HG03159 (cell line): ENCODE measurements around the gene GPR87.
A peak's percentile ranks its signal among the peaks of the same experiment; 100 is the strongest.

Experiments used
- ATAC-seq: cut with Tn5 transposase; IDR thresholded peaks from one replicate; pipeline ENCODE4 v1.9.1; 2021; ENCODE audit warnings: mild to moderate bottlenecking, moderate library complexity; ENCODE audit not compliant: unreplicated experiment

Gene GPR87, protein sequence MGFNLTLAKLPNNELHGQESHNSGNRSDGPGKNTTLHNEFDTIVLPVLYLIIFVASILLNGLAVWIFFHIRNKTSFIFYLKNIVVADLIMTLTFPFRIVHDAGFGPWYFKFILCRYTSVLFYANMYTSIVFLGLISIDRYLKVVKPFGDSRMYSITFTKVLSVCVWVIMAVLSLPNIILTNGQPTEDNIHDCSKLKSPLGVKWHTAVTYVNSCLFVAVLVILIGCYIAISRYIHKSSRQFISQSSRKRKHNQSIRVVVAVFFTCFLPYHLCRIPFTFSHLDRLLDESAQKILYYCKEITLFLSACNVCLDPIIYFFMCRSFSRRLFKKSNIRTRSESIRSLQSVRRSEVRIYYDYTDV

GRCh38 chr3:151316267-151316991, at the start of gene GPR87:
Gene GPR87 (minus strand): TSS chr3:151316820. CDS start chr3:151300100, 16,720 bp downstream.
- no peak for ATAC-seq

GRCh38 chr3:151362751-151363174, 46.1 kb upstream of the GPR87 start:
- no peak for ATAC-seq

DNA sequence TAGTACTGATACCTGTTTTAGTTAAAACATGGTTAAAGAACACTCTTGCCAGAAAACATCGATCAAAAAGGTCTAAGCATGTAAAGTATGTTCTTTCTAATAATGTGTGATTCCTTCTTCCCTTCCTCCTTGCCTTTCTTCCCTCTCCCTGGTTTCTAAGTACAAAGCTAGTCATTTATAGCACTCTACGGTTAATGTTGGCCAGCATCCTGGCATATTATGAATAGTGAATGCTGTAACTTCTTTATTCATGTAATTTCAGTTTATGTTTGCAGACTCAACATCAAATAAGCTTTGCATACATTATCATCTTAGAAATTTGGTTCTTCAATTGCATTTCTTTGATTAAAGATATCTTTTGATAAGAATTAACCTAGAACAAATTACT, 40.8 kb upstream of the GPR87 start:
- no peak for ATAC-seq

DNA sequence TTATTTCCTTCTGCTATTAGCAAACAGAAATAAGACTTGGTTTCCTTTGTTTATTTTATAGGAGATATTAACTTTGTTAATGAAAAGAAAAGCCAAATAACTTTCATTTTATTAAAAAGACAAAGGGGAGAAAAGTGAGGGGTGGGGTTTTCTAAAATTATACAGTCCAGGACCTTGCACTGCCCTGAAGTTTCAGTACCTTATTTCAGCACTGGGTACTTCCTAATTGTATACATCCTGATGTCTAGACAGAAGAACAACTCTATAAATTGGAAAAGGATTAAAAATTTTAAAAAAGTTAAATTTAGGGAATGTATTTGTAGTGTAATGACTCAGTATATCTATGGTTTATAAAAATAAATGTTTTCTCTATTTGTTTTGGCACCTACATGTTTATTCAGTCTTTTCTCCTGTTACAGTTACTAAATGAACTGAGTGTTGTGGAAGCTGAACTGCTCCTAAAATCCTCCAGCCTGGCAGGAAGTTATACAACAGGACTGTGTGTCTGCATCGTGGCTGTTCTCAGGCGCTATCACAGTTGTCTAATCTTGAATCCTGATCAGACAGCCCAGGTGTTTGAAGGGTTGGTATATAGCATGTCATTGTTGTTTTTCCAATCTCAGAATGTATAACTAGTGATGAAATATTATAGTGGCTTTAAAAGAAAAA, 40.3 kb upstream of the GPR87 start:
- no peak for ATAC-seq

DNA sequence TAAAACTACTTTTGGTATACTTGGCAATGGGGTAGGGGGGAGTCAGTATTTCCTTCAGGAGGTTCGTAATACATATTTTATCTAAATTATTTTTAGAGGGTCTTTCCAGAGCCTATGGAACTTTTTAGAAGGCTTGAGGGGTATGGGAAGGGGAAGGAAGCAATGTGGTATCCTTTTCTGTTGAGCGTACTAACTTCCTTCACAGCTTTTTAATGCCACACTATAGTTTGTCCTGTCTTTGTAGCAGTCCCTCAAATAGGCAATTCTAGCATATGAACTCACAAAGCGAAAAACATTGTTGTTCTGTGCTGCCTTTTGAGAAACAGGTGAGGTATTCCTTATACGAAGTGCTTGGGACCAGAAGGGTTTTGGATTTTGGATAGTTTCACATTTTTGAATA, 35.0 kb upstream of the GPR87 start:
- ATAC-seq, result peak; percentile 28

DNA sequence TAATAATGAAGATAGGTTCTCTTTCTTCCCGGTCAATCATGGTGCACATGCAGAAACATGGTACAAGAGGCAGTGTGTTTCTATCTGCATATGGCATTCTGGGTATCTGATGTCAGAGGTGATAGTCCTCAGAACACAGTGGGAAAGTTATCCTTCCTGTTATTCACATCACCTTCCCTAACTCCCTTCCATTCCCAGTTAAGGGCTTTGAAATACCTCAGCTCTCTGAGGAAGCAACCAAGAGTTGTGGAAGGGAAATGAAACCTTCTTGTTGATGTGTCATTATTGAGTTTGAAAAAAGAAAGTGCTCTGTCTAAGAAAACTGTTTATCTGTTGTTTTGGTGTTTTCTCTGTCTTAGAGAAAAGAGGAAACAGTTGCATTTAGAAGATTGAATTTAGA, 34.6 kb upstream of the GPR87 start:
- peak; percentile 95 for ATAC-seq

DNA sequence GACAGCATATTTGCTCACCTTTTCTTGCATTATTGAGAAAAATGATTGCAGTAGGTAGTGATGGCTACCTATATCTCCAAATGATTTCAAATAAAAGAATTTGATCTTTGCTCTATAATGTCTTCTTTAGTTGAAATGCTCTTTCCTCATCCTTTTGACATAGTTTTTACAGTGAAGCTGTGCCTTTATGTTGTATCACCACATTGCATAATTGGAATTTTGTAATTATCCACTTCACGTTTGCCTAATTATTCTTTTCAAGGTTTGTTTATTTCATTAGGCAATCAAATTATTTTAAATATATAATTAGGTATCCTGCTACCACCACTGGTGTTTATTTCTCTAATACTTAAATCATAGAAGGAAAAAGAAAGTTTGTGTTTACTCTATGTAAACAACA, 34.0 kb upstream of the GPR87 start:
- ATAC-seq, result no peak

DNA sequence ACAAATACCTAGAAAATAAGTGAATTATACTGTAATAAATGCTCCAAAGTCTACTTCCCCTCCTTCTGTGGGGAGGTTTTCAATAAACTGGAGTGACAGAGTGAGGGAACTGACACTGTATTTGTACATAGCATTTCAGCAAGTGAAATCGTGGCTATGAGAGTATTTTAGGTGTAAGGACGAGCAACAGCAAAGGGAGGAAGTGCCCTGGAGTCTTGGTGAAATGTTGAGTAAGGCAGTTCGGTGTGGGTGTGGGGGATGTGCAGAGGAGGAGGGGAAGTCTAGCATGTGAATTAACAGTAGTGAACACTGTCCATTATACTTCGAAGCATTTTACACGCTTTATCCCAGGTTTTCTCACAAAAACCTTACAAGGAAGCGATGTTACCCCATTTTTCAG, 30.8 kb upstream of the GPR87 start:
- ATAC-seq, result no peak

DNA sequence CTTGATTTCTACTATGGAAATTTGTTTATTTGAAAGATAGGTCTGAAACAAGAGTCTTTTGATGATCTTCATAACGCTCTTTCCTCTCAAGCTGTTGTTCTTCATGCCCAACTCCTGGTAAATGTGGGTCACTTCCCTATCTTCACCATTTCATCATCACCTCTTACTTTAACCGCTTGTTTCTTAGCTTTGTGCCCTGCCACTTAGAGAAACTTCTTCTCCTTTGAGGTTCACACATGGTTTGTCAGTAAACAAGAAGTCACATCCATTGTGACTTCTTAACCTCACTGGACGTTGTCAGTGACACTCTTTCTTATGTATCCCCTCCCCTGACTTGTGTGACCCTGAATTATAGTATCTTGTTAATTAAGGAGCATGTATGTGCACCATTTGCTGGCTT, 29.7 kb upstream of the GPR87 start:
- ATAC-seq, result no peak

- no peak for ATAC-seq
These were observed 29.2 kb upstream of the GPR87 start for GRCh38 chr3:151345859-151346258.

DNA sequence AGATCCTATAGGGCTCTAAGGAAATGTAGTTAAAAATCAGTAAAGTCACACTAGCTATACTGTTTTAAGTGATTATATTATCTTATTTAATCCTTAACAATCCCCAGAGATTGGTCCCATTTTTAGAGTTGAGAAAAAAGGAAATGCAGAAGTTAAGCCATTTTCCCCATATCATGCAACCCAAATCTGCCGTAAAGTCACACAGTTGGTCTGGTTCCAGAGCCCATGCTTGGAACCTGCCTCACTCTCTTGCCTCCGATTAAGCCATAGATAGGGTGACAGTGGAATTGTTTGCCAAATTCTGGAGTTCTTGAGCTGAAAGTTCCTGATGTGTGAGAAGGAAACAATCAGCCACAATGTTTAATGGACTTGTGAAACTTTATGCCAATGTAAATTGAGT, 15.1 kb upstream of the GPR87 start:
- ATAC-seq, result no peak

GRCh38 chr3:151330899-151331298, 14.3 kb upstream of the GPR87 start:
- no peak for ATAC-seq

- ATAC-seq, result no peak
These were observed 13.8 kb upstream of the GPR87 start for GRCh38 chr3:151330379-151330778.

DNA sequence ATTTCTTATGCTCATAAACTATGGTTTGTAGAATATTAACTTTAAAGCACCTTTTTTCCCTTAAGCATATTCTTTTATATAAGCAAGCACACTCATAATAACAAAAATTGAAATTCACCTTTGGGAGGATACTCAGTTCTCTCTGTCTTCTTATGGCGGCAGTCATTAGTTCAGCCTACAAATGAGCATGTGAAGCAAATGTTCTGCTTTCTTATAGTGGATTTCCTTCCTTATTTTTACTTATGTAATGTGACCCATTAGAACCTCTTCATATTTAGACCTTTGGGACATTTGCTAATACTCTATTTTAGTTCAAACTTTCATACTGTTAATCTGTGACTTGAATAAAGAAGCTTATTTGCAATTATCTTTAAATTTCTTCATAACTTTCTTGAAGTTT, 12.7 kb upstream of the GPR87 start, which contains the start of gene P2RY13:
Gene P2RY13 (minus strand): TSS at position 187 of the 400 bp plus-strand sequence. CDS start 21 bp downstream, at position 166.
- ATAC-seq, result no peak

GRCh38 chr3:151328298-151328995, 11.8 kb upstream of the GPR87 start:
- ATAC-seq, result no peak

DNA sequence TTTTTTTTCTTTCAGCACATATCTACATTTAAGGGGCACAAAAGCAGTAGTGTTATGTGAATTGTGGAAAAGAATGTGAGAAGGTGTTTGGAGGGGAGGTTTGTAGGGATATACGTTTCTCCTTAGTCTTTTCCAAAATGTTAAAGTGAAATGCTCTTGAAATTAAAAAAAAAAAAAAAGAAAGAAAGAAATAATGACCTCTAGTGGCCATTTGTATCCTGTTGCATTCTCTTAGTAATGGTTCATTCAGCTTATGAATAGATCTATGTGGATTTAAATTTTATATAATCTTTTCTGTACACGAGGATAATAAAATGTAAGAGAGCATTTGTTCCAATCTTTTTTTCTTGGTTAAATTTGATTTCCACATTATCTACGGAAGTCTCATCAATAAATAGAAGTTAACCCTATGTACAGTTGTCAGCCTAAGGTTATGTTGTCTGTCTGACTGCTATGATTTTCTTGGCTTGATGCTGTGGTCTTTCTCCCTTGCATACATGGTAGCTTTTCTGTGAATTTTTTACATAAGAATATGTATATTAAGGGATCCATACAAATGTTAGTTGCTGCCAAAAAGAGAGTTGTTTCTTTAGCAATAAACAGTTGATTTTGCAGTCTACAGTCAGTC, 11.1 kb upstream of the GPR87 start:
- no peak for ATAC-seq

DNA sequence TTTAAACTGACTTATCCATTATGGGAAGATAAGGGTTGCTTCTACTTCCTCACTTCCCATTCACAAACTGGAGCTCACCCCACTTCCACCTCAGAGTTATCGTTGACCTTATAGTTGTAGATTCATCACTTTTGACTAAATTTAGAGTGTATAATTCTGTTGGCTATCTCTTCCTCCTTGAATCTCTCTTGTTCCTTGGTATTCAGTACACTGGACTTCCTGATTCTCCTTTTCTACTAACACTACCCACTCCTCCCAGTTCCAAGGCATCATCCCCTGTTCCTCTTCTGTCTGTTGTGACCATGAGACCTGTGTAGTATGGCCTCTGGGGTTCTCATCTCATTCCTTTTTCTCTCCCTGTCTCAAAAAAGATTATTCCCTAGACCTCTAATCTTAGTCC, 5.9 kb upstream of the GPR87 start:
- no peak for ATAC-seq

DNA sequence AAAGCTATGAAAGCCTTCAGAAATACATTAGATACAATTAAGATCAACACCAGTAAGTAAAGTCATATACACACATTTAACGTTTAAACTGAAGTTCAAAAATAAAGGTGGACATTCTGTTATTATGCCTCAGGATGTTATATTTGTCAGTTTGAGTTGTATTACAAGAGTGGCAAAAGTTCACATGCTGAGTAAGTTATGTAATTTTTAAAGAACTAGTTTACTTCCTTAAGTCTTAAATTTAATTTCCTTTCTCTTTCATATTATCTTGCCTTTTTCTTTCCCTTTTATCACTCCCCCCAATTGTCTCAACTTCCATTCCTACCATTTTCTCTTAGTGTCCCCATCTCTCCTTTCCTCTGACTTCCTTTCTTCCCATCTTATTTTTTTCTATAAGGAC, 4.9 kb upstream of the GPR87 start:
- ATAC-seq, result no peak

DNA sequence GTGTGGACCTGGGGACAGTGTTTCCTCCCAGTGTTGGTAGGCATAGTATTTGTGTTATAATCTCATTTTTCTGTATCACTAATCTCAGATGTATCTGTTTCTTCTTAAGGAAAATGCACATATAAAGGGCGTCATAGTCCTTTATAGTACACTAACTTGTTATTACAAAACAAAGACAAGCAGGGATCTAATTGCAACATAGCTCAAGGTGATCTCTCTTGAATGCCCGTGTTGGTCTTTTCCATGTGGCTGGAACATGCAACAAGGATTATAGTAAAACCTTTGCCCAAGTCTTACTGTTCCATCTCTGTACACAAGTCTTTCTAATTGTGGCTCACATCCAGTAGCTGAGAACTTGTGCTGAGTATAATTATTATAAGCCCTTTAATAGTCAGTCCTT, 3.5 kb upstream of the GPR87 start:
- ATAC-seq, result no peak

GRCh38 chr3:151319628-151320027, 3.0 kb upstream of the GPR87 start:
- ATAC-seq, result no peak

DNA sequence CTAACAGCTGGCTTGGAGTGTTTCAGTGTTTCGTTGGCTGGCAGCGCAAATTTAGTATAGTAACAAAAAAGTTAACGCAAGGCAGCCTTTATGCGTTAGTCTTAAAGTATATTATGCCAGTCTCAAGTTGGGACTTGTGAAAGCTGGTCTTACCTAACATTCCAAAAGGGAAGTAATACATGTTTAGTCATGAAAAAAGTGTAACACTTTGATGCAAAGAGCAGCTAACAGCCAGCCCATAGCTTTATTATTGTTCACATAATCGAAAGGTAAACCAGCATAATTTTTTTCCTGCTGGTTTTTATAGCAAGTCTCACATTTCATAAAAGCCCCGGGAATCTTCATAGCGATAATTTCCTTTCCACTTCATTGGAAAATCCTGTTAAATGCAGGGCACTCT, 2.4 kb upstream of the GPR87 start:
- ATAC-seq, result no peak
